ENCODE data around the gene WDR43. TPM values are rescaled to one million over a fixed set of nuclear protein-coding genes. Genes with fewer than 3 reads are reported as not detected.

Gene WDR43
- total and polyA plus RNA-seq, 2 experiments from 2014 or later, result 101 to 140 TPM

DNA sequence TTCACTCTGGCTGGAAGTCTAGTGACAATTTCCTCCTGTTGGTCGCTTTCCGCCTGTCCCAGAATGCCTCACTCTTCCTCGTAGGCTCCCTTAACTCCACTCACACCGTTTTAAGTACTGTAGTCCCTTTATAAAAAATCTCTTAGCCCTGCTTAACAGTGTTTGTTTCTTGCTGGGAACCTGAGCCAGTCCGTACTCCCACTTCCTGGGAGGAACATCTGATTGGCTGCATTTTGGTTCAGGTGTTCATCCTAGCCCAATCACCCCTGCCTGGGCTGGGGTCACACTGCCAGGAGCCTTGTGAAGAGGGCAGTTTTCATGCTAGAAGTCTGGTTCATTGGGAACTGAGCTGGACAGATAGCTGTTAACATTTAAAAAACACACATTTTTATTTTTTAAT is 61.0 kb downstream of the WDR43 start:
- H3K4me3 ChIP-seq, result no peak overlapping the region
- H2AFZ ChIP-seq, result peak overlapping the region; percentile 67; the same call in 1 of the 2 replicates
- no peaks in the 10 kb centered on the region for H3K9me2 ChIP-seq (ENCODE audit: insufficient read depth)
- peaks cover 9% of the 10 kb centered on the region for H3K27me3 Mint-ChIP-seq (ENCODE audit: insufficient read depth, low read depth, poor library complexity)
- H3K4me2 ChIP-seq, result no peak overlapping the region
- H3K79me2 ChIP-seq (replicated peaks; ENCODE audit: insufficient read depth), result no peaks in the 10 kb centered on the region
- no peak for TF ChIP-seq ZNF331 (CRISPR knock-in tag; IDR thresholded peaks at IDR 0.05; ENCODE audit: low read depth)
- TF ChIP-seq, protein P1, sequence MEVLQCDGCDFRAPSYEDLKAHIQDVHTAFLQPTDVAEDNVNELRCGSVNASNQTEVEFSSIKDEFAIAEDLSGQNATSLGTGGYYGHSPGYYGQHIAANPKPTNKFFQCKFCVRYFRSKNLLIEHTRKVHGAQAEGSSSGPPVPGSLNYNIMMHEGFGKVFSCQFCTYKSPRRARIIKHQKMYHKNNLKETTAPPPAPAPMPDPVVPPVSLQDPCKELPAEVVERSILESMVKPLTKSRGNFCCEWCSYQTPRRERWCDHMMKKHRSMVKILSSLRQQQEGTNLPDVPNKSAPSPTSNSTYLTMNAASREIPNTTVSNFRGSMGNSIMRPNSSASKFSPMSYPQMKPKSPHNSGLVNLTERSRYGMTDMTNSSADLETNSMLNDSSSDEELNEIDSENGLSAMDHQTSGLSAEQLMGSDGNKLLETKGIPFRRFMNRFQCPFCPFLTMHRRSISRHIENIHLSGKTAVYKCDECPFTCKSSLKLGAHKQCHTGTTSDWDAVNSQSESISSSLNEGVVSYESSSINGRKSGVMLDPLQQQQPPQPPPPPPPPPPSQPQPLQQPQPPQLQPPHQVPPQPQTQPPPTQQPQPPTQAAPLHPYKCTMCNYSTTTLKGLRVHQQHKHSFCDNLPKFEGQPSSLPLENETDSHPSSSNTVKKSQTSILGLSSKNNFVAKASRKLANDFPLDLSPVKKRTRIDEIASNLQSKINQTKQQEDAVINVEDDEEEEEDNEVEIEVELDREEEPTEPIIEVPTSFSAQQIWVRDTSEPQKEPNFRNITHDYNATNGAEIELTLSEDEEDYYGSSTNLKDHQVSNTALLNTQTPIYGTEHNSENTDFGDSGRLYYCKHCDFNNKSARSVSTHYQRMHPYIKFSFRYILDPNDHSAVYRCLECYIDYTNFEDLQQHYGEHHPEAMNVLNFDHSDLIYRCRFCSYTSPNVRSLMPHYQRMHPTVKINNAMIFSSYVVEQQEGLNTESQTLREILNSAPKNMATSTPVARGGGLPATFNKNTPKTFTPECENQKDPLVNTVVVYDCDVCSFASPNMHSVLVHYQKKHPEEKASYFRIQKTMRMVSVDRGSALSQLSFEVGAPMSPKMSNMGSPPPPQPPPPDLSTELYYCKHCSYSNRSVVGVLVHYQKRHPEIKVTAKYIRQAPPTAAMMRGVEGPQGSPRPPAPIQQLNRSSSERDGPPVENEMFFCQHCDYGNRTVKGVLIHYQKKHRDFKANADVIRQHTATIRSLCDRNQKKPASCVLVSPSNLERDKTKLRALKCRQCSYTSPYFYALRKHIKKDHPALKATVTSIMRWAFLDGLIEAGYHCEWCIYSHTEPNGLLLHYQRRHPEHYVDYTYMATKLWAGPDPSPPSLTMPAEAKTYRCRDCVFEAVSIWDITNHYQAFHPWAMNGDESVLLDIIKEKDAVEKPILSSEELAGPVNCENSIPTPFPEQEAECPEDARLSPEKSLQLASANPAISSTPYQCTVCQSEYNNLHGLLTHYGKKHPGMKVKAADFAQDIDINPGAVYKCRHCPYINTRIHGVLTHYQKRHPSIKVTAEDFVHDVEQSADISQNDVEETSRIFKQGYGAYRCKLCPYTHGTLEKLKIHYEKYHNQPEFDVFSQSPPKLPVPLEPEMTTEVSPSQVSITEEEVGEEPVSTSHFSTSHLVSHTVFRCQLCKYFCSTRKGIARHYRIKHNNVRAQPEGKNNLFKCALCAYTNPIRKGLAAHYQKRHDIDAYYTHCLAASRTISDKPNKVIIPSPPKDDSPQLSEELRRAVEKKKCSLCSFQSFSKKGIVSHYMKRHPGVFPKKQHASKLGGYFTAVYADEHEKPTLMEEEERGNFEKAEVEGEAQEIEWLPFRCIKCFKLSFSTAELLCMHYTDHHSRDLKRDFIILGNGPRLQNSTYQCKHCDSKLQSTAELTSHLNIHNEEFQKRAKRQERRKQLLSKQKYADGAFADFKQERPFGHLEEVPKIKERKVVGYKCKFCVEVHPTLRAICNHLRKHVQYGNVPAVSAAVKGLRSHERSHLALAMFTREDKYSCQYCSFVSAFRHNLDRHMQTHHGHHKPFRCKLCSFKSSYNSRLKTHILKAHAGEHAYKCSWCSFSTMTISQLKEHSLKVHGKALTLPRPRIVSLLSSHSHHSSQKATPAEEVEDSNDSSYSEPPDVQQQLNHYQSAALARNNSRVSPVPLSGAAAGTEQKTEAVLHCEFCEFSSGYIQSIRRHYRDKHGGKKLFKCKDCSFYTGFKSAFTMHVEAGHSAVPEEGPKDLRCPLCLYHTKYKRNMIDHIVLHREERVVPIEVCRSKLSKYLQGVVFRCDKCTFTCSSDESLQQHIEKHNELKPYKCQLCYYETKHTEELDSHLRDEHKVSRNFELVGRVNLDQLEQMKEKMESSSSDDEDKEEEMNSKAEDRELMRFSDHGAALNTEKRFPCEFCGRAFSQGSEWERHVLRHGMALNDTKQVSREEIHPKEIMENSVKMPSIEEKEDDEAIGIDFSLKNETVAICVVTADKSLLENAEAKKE (CRISPR knock-in tag; IDR thresholded peaks at IDR 0.05), result no peak
- no peak for TF ChIP-seq JUNB (IDR thresholded peaks at IDR 0.05; ENCODE audit: unreplicated experiment)
- no peak for TF ChIP-seq NANOG (IDR thresholded peaks at IDR 0.05; ENCODE audit: borderline replicate concordance)
- no peak for TF ChIP-seq EZH2 (IDR thresholded peaks at IDR 0.05; ENCODE audit: low read depth, unreplicated experiment)
- TF ChIP-seq POLR2AphosphoS5 (IDR thresholded peaks at IDR 0.05; ENCODE audit: low read depth), result no peak
- no peak for TF ChIP-seq CREB1 (CRISPR knock-in tag; IDR thresholded peaks at IDR 0.05; ENCODE audit: low read depth)
- peak overlapping the region; percentile 85 for H3K27ac ChIP-seq (ENCODE audit: low read depth)
- peak; percentile 50 for ATAC-seq
- H4K20me1 ChIP-seq (replicated peaks; ENCODE audit: insufficient read depth), result 0 out of 2 replicates have a peak, but pooled peaks cover 10% of the 10 kb centered on the region
- no peak overlapping the region for H3K4me3 Mint-ChIP-seq
- peaks cover 34% of the 10 kb centered on the region for H3K4me1 Mint-ChIP-seq
- DNase-seq (ENCODE audit: low spot score), result peak; percentile 53
- H3K36me3 Mint-ChIP-seq (ENCODE audit: low read depth), result peaks cover 1% of the 10 kb centered on the region; the same call in 2 of the 3 replicates
- H3K9me3 Mint-ChIP-seq, result no peaks in the 10 kb centered on the region
- 0 out of 2 replicates have a peak, but pooled peaks cover 4% of the 10 kb centered on the region for H3F3A ChIP-seq (replicated peaks; ENCODE audit: low read depth)
- no peaks in the 10 kb centered on the region for H3K27me3 ChIP-seq (ENCODE audit: insufficient read depth)
- no peaks in the 10 kb centered on the region for H3K36me3 ChIP-seq (ENCODE audit: insufficient read depth)
- no peak overlapping the region for H3K27ac Mint-ChIP-seq
- H3K4me1 ChIP-seq (ENCODE audit: insufficient read depth), result peaks cover 25% of the 10 kb centered on the region

All from GM23338 (cell line).